Umbilical cord (tissue), 2 donors: Measurements from ENCODE around the gene SLC25A33. TPM values are rescaled to one million over a fixed set of nuclear protein-coding genes. Genes with fewer than 3 reads are reported as not detected.

ENCODE experiments used
- DNase-seq: peaks from one replicate; pipeline ENCODE4 v3.0.0-alpha.2; 2015; ENCODE audit warnings: low spot score
- total RNA-seq: library from RNA; depleted of rRNA; stranded (reverse); fragments of >200 nt; gene quantifications from one replicate; pipeline ENCODE4 v1.2.3, GENCODE V29; 2014; ENCODE audit warnings: low replicate concordance; ENCODE audit not compliant: insufficient read depth

Gene SLC25A33
- total RNA-seq, 1 donor from 2014 or later: 6.0 TPM

- peak; percentile 93 for DNase-seq
These were observed 49.4 kb downstream of the SLC25A33 start, which contains the start of gene TMEM201 for GRCh38 chr1:9588551-9589143. TSS of gene TMEM201 (plus strand) at chr1:9588911. CDS start at chr1:9588931, 20 bp downstream.

DNA sequence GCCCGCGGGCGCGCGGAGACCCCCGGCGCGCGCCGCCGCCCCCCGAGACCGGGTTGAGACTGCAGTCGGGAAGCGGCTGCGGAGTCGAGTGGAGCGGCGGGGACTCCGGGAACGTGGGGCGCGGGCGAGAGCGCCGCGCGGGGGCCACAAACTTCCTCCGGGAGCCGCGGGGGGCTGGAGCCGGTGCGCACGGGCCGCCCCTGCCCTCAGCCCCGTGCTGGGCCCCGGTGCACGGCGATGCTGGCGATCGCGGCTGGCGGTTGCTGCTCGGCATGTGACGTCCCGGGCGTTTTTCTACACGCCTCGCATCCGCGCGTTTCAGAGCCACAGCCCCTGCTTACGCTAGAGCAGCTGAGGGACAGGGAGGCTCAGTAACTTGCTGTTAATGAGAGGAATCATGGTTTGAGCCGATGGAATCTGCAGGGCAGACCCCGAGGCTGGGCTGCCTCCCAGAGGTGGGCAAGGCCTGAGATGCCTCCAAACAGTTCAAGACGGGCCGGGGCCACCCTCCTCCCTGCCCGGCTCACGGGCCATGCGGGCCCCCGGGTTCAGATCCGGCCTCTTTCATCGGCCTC, 50.0 kb downstream of the SLC25A33 start:
- peak; percentile 35 for DNase-seq

DNA sequence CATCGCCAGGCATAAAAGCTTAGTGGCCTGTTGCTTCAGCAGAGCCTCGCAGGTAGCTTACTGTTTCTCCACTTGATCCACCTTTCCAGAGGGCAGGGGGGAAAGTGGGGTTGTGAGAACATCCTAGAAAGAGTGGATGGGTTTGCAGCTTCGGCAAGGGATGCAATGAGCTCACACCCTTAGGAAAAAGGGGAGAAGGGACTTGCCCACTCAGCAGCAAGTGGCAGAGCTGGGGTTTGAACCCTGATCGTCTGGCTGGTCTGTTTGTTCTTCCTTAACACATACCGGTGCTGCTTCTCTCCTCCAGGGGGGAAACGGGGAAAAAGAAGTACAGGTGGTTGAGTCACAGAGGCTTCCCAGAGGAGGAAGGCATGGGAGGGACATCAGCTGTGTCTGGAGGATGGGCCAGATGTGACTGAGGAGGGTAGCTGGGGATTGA, 50.5 kb downstream of the SLC25A33 start:
- DNase-seq: no peak

GRCh38 chr1:9590201-9590600, 50.9 kb downstream of the SLC25A33 start:
- DNase-seq: no peak

- no peak for DNase-seq
These were observed 51.8 kb downstream of the SLC25A33 start for GRCh38 chr1:9590945-9591668.

DNA sequence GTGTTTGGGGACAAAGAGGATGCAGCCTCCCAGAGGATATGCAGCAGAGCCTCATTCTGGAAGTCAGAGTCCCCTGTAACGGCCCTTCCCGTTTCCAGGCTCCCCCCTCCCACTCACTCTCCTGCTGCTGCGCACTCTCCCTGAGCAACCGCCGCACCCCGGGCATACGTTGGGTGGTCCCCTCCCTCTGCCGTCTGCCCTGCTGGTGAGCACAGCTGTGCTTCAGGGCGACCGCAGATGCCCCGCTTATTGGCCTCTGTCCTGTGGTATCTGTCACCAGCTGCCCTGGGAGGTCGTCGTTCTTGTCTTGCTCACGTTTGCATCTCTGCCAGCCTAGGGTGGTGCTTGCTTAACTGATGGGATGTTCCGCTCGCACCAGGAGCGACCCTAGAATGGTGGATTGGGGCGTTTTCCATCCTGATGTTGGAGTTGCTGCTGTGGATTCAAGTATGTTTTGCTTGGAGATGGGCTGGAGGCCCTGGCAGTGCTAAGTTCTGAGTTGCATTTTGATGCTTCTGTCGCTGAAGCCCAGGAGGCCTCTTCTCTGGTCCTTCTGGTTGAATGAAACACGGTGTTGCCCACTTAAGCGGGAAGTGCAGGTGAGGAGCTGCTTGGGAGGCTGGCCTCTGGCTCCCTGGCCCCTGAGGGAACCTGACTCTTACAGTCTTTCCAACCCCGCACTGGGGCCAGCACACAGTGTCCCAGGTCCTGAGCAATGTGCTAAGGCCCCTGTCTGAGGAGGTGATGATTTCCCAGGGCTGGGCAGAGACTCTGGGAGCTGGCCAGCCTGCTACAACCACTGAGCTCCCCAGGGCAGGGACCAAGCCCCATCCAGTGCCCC, 52.6 kb downstream of the SLC25A33 start:
- no peak for DNase-seq

DNA sequence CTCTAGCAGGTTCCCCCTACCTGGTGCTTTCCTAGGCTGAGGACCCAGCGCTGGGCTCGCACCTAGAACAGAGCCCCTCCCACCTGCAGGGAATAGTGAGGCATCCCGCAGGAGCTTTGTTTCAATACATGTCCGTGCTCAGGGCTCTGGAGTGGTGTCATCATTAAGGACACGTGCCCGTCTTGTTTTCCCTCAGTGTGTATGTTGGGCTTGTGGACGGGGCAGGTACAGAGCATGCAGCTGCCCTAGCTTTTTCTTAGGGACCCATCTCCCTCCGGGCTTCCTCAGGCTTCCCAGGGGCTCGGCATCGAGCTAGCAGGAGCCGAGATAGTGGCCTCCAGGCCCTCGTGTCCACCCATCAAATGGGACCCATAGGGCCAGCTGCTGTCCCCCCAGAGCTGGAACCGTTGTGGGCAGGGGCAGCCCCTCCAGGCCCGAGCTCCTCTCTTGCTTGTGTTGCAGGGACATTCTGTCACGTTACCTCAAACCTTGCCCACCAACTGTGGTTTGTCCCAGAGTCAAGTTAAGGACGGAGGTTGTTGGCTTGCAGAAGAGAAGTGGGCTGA, 53.3 kb downstream of the SLC25A33 start:
- DNase-seq: no peak

DNA sequence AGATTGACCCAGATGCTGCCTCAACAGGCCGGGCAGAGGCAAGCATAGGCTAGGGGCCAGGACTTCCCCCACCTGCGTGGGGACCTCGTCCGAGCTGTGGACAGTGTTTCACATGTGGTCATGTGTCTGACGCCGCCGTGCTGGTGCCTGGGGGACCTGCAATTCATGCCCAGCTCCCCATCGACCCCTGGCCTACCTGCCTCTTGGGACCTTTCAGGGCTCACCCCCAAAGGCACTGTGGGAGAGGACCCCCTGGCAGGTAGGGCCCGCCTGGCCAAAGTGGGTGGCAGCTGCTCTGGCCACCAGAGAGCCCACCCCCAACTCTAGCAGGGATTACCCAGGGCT, 53.9 kb downstream of the SLC25A33 start:
- no peak for DNase-seq

DNA sequence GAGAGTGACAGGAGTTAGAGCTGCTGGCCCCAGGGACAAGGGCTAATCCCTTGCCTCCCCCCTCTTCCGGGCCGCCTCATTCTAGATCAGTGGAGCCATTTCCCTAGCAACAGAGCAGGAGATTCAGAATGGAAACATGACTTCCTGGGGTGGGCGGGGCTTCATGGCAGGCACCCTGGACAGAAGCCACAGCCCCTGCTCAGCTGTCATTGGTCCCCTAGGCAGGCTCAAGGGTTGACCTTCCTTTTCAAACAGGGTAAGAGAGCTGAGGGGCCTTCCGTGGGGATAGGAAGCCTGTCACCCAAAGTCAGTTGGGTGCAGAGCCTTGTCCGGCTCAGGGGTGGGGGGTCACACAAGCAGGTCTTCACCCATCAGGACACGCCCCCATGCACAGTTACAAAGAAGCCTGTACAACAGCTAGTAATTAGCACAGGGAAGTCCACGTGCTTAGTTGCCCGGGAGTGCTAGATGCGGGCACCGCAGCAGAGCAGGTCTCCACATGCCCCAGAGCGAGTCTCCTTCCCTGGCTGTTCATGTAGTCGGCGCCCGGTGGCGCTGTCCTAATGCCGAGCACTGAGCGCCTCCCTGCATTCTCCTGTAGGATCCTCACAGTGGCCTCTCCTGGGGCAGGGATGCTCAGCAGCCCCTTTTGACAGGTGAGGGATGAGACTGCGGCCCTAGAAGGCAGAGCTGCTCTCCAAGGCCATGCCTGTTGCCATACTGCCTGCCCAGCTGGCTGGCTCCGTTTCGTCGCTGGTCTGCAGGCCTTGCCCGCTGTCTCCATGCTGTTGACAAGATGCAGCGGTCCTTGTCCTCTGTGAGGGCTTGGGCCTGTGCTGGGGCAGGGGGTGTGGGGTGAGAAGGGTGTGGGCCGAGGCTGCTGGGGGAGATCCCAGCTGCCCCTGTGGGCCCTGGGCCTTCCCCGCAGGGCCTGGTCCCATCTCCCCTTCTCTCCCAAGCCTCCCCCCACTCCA, 54.5 kb downstream of the SLC25A33 start:
- peak; percentile 81 for DNase-seq

GRCh38 chr1:9594471-9595155, 55.3 kb downstream of the SLC25A33 start:
- no peak for DNase-seq

DNA sequence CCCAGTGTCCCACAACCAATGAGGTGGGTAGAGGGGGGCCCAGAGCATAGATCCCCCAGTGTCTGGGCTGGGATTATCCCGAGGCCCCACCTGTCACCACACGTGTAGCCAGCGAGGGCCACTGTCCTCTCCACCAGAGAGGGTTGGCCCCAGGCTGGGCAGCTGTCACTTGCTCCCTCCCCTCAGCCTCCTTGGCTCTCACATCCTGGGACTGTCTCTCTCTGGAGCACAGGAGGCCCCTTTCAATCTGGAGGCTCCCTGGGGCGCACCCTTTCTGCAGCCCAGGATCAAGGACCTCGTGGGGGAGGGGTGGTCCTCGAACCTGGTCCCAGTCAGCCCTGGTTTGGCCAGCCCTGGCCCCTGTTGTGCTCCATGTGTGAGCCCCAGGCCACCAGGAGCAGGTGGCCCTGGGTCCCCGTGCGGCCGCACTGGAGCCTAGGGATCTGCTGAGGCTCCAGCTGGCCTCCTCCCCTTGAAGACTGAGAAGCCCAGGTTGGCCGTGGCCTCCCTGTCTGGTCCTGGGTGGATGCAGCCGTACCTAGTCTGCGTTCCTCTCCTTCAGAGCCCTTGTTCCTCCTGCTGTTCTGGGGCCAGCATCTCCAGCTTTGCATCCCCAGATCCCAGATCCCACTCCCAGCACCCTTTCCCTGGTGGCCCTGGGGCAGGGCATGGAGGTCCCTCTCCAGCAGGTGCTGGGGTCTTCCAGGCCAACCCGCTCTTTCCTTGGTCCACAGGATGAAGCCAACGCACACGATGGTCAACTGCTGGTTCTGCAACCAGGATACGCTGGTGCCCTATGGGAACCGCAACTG, 56.1 kb downstream of the SLC25A33 start:
- DNase-seq: no peak

GRCh38 chr1:9595968-9596340, 56.7 kb downstream of the SLC25A33 start:
- no peak for DNase-seq

DNA sequence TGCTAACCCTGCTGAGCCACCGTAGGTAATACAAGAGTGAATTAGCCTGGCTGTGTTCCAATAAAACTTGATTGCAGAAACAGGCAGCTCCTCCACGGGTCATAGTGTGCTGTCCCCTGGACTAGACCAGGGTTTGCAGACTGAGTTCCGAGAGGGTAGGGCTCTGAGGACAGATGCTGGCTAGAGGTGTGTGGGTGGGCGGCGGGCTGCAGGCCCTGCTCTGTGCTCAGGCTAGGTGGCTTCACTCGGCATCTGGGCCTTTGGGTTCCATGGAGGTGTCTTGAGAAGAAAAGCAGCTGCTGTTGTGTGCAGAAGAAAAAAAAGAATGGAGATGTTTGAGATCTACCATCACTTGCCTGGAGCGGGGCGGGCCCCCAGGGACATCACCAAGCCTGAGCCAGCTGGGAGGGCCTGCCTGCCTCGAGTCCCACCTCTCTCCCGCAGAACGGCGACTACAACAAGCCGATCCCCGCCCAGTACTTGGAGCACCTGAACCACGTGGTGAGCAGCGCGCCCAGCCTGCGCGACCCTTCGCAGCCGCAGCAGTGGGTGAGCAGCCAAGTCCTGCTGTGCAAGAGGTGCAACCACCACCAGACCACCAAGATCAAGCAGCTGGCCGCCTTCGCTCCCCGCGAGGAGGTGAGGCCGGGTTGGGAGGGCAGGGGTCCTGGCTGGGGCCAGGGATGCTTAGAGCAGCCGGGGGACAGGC, 57.3 kb downstream of the SLC25A33 start:
- DNase-seq: no peak

- no peak for DNase-seq
These were observed 58.4 kb downstream of the SLC25A33 start for GRCh38 chr1:9597361-9598315.

DNA sequence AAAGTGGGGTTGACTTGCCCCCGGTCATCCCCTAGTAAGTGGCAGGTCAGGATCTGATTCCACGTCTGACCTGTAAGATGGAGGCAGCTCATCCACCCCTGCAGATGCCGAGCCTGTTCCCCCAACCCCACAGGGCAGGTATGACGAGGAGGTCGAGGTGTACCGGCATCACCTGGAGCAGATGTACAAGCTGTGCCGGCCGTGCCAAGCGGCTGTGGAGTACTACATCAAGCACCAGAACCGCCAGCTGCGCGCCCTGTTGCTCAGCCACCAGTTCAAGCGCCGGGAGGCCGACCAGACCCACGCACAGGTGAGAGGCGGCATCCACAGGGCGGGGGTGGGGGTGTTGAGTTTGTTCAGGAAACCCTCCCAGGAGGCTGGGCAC, 59.0 kb downstream of the SLC25A33 start:
- DNase-seq: no peak

GRCh38 chr1:9599741-9600140, 60.5 kb downstream of the SLC25A33 start:
- no peak for DNase-seq
